Psoas muscle (tissue), 8 donors: Measurements from ENCODE around the gene EIF6. TPM values are rescaled to one million over a fixed set of nuclear protein-coding genes. Genes with fewer than 3 reads are reported as not detected.
A peak's percentile ranks its signal among the peaks of the same experiment; 100 is the strongest.

Experiments used
- ATAC-seq, 4 donors: fragments of 200-7000 bp; cut with Tn5 transposase; one replicate each; pipeline ENCODE4 v1.9.1; 2020; ENCODE audit warnings: moderate library complexity in 3 of 4, mild to moderate bottlenecking in 2 of 4
- DNase-seq, 2 donors: peaks; one replicate each; pipeline ENCODE4 v3.0.0-alpha.2; 2020
- H3K27ac ChIP-seq: fragments of 200-600 bp; one replicate; pipeline ENCODE4 v1.8.0; 2022
- H3K27me3 ChIP-seq, 3 donors: fragments of 200-600 bp in 1 of 3; one replicate each; pipeline versions ENCODE4 v1.6.1 to v1.8.0; 2013 to 2022; ENCODE audit warnings: low read length in 2 of 3, mild to moderate bottlenecking in 2 of 3, moderate library complexity in 1 of 3; ENCODE audit not compliant: insufficient read depth in 3 of 3
- H3K36me3 ChIP-seq, 2 donors: fragments of 200-600 bp in 1 of 2; one replicate each; pipeline versions ENCODE4 v1.6.1 to v1.8.0; 2013 to 2022; ENCODE audit warnings: low read depth in 1 of 2, mild to moderate bottlenecking in 1 of 2, moderate library complexity in 1 of 2; ENCODE audit not compliant: insufficient read depth in 1 of 2
- H3K4me1 ChIP-seq: fragments of 200-600 bp; one replicate; pipeline ENCODE4 v1.8.0; 2022
- H3K4me3 ChIP-seq: fragments of 200-600 bp; one replicate; pipeline ENCODE4 v1.8.0; 2022; ENCODE audit warnings: mild to moderate bottlenecking
- H3K9me3 ChIP-seq: fragments of 200-600 bp; one replicate; pipeline ENCODE4 v1.8.0; 2022
- CTCF ChIP-seq: fragments of 200-600 bp; IDR thresholded peaks from one replicate; pipeline ENCODE4 v1.8.0; 2022; ENCODE audit warnings: antibody characterized with exemption
- WGBS, 3 donors: extraction: QIAGEN DNeasy Blood & Tissue Kit; methylation state at CpG; one replicate each; pipeline versions ENCODE4 v1.1.6 to v1.1.7; 2013; 5-methylcytosine and 5-hydroxymethylcytosine counted together
- intact Hi-C, 2 donors: fragments of 100-400 bp; cut with DNase I; formaldehyde crosslinking; loops; one replicate each; pipeline versions ENCODE4 v1.11.0 to v1.14.2; 2022
- polyA plus RNA-seq, 3 donors: library from polyadenylated mRNA; stranded (reverse); fragments of 200-250 nt; gene quantifications; one replicate each; pipeline ENCODE4 v1.2.3, GENCODE V29; 2013
- total RNA-seq, 4 donors: library from RNA; stranded (reverse); fragmentation: NEBNext Ultra II Directional in 2 of 4; extraction: Animal tissue kit (Norgen Biotek cat#: 25700) in 2 of 4; gene quantifications; one replicate each; pipeline versions ENCODE4 v1.2.1 to v1.2.4, GENCODE V29; 2021 to 2023
- donor health status: healthy with polysubstance abuse.
- donor health status: DM: no; HTN: no; CAD: no; lungs with moderate emphysema.
- donor health status: Bipolar disorder and iron deficiency.
- donor health status: healthy.
- donor health status: DM: yes; HTN: yes; CAD: no.
- donor health status: DM: no; HTN: no; CAD: no.
- donor health status: DM: no; HTN: no; CAD: no.
- donor health status: DM: yes; HTN: yes; CAD: no.

Gene EIF6
- total and polyA plus RNA-seq, 7 donors: 44.3 to 169 (median 63.0) TPM

DNA sequence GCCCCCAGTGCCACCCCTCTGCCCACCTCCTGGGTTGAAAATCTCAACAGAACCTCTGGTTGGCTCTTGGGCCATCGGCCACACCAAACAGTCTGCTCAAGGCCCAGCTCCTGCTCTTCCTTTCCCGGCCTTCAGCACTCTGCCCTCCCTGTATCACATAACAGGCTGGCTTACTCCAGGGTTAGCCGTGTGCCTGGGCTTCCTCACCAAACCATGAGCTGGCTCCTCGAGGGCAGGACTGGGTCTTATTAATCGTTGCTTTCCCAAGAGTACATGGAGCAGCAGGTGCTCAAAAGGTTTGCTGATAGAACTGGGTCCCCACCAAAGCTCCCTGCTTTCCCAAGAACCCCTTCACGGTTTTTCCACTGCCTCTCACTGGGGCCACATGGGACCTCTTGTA lies 20.4 kb upstream of the EIF6 start:
- intact Hi-C loops: loop anchor here (5.0 kb wide), 2 partner anchors 37 to 132 kb away; partner anchors contain the start of gene GDF5 (in 1 of the 2)
- no peaks in the 10 kb centered on the region for H3K9me3 ChIP-seq
- ATAC-seq: peak in 1 of 4 donors; percentile 13
- peaks cover 44% of the 10 kb centered on the region for H3K4me1 ChIP-seq
- H3K27me3 ChIP-seq: no peaks in the 10 kb centered on the region
- H3K4me3 ChIP-seq: no peak overlapping the region
- DNase-seq: no peak
- TF ChIP-seq CTCF: no peak
- H3K27ac ChIP-seq: peak overlapping the region; percentile 87
- peaks cover 0 to 17% of the 10 kb centered on the region in 2 donors for H3K36me3 ChIP-seq
- WGBS, 3 donors: 60 to 83% (median 68%) methylated on average over 6 of the region's 6 CpGs

DNA sequence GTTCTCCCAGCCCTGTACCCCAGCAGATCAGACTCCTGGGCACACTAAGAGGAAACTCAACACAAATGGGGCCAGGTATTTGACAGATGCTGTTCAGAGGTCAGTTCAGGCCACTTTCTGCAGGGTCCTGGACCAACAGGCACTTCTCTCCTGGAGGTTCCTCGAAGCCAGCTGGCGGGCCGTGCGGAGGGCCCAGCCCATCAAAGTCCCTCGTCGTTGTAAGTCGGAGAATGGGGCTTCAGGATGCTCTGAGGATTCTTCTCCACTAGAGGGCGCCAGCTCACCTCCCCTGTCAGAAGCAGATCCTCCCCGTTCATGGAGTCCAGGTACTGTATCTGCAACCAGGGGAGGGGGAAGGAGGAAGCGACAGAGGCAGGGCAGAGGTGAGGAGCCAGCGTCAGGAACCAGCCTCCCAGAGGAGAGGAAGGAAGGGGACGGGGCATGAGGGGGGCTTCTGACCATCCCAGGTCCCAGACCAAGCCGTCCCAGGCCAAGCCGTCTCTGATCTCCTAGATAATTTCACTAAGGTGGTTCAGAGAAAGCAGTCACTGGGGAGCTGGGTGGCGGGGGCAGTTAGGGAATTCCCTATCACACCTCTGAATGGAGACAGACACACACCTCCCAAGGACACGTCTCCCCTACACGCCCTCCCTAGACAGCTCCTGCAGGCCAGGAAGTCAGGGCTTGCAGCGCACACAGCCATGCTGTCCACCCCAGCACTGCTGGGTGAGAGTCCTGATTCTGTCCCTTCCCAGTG lies 19.3 kb upstream of the EIF6 start:
- no peak overlapping the region for H3K4me3 ChIP-seq
- peaks cover 0 to 17% of the 10 kb centered on the region in 2 donors for H3K36me3 ChIP-seq
- H3K27ac ChIP-seq: peak overlapping the region; percentile 87
- peak; percentile 28 to 71 (median 48) for ATAC-seq
- no peaks in the 10 kb centered on the region for H3K27me3 ChIP-seq
- peak; percentile 76 to 80 for DNase-seq
- WGBS, 3 donors: 30 to 38% (median 34%) methylated on average over 18 of the region's 18 CpGs
- H3K4me1 ChIP-seq: peaks cover 44% of the 10 kb centered on the region
- H3K9me3 ChIP-seq: no peaks in the 10 kb centered on the region
- TF ChIP-seq CTCF: peak; percentile 90
- intact Hi-C loops: loop anchor here (2.0 to 5.0 kb wide), 2 partner anchors 133 to 145 kb away; partner anchors contain the start of gene GDF5 (in 1 of the 2)

DNA sequence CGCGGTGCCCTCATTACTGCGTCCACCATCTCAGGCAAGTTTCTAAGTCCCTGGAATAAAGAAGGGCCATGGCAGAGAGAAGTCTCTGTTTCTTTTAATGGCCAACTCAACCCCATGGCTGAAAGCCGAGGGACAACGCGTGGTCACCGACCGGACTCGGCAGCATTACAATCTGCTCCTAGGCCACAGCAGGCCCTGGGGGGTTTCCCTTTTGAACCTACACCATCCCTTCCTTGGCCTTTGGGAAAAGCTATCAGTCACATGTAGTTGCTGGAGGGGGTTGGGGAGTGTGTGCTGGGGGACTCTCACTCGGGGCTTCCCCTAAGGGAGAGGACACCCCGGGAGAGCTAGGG lies 18.8 kb upstream of the EIF6 start:
- no peak for TF ChIP-seq CTCF
- Histone ChIP-seq H3K36me3 (peaks cover 0 to 17% of the 10 kb centered on the region in 2 donors), H3K9me3 (no peaks in the 10 kb centered on the region), H3K4me3 (no peak overlapping the region), H3K4me1 (peaks cover 39% of the 10 kb centered on the region), H3K27me3 (no peaks in the 10 kb centered on the region), H3K27ac (no peak overlapping the region)
- intact Hi-C loops: loop anchor here (2.0 to 5.0 kb wide), 2 partner anchors 134 to 145 kb away; partner anchors contain the start of gene GDF5 (in 1 of the 2)
- WGBS, 3 donors: 75 to 85% (median 77%) methylated on average over 11 of the region's 11 CpGs
- ATAC-seq: no peak
- no peak for DNase-seq

DNA sequence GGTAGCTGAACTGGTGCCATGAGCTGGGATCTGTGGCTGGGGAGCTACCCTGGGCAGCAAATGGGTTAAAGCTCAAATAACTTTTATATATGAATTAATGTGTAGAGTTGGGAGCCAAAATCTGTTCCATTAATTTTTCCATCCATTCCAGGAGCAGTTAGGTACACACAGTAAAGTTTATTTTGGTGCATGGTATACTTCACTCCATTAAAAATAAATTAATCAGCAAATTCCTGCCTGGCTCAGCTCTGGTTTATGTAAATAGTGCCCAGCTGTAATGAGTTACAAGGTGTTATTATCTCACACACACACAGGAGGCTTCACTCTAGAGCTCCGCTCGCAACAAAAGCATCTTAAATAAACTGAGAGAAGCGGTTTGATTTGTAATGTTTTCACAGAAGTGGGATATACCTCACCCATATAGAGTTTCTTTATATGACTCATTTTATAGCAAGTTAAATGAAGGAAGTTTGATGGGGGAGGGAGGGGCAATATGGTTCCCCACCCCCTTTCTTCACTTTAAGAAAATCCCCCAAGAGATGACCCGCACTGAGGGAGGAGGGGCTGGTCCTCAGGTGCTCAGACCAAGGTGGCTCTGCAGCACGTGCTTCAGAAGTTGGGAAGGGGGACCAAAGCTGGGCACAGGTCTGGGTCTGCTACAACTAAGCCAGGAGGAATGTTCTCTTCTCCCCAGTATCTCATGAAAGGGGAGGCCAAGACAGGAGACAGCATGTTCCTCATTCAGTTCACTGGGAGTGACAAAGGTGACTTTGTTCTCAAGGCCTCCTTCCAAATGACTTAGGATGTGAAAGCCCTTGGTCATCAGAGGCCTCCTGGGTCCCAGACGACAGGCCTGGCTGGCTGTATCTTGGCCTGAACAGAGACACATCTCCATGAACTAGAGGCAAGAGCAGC lies 18.1 kb upstream of the EIF6 start:
- H3K4me3 ChIP-seq: no peak overlapping the region
- peaks cover 0 to 17% of the 10 kb centered on the region in 2 donors for H3K36me3 ChIP-seq
- H3K9me3 ChIP-seq: no peaks in the 10 kb centered on the region
- ATAC-seq: no peak
- no peaks in the 10 kb centered on the region for H3K27me3 ChIP-seq
- no peak overlapping the region for H3K27ac ChIP-seq
- no peak for DNase-seq
- WGBS, 3 donors: 86 to 93% (median 90%) methylated on average over 6 of the region's 6 CpGs
- H3K4me1 ChIP-seq: peaks cover 32% of the 10 kb centered on the region
- intact Hi-C loops: loop anchor here (2.0 to 5.0 kb wide), 2 partner anchors 135 to 146 kb away; partner anchors contain the start of gene GDF5 (in 1 of the 2)
- no peak for TF ChIP-seq CTCF
